Ovary (tissue), 9 donors: ENCODE results near the gene PIAS2. TPM values are rescaled to one million over a fixed set of nuclear protein-coding genes. Genes with fewer than 3 reads are reported as not detected.

Source experiments
- DNase-seq, 5 donors: peaks; one replicate each; pipeline ENCODE4 v3.0.0-alpha.2; 2019 to 2020
- H3K27ac ChIP-seq, 2 donors: fragments of 200-600 bp; one replicate each; pipeline versions ENCODE4 v1.5.1 to v1.8.0; 2019 to 2022
- H3K27me3 ChIP-seq: fragments of 200-600 bp; one replicate; pipeline ENCODE4 v1.8.0; 2022
- H3K36me3 ChIP-seq: fragments of 200-600 bp; sonication (generic); one replicate; pipeline ENCODE4 v1.5.1; 2019
- H3K4me1 ChIP-seq: one replicate; pipeline ENCODE4 v1.8.1; 2013; ENCODE audit warnings: mild to moderate bottlenecking, moderate library complexity; ENCODE audit not compliant: insufficient read depth
- H3K4me3 ChIP-seq: fragments of 200-600 bp; sonication (generic); one replicate; pipeline ENCODE4 v1.5.1; 2017
- H3K9me3 ChIP-seq, 2 donors: fragments of 200-600 bp in 1 of 2; sonication (generic) in 1 of 2; one replicate each; pipeline versions ENCODE4 v1.5.1 to v1.8.1; 2013 to 2019; ENCODE audit warnings: mild to moderate bottlenecking in 1 of 2, moderate library complexity in 1 of 2
- EP300 ChIP-seq: sonication (generic); formaldehyde crosslinking; IDR thresholded peaks from one replicate; pipeline ENCODE4 v1.6.1; 2017; ENCODE audit warnings: antibody characterized with exemption
- POLR2A ChIP-seq: fragments of 450-650 bp; IDR thresholded peaks from one replicate; pipeline ENCODE4 v1.6.1; 2017; ENCODE audit warnings: antibody characterized with exemption, mild to moderate bottlenecking, moderate library complexity
- WGBS, 3 donors: extraction: QIAGEN DNeasy Blood & Tissue Kit in 1 of 3; methylation state at CpG; one replicate each; pipeline versions ENCODE4 v1.1.5 to v1.1.7; 2013 to 2017; 5-methylcytosine and 5-hydroxymethylcytosine counted together
- intact Hi-C, 4 donors: fragments of 100-400 bp; cut with DNase I; formaldehyde crosslinking; loops; one replicate each; pipeline versions ENCODE4 v1.11.0 to v1.15.1; 2022 to 2023
- polyA plus RNA-seq, 2 donors: library from polyadenylated mRNA; stranded (reverse); fragments of 200-250 nt in 1 of 2; fragments of 350-450 nt in 1 of 2; fragmentation: Illumina TruSeq in 1 of 2; extraction: RNeasy Lipid Tissue Mini Kit (QIAGEN cat#74804) in 1 of 2; gene quantifications; one replicate each; pipeline ENCODE4 v1.2.3, GENCODE V29; 2013 to 2014
- total RNA-seq, 7 donors: library from RNA; depleted of rRNA in 2 of 7; stranded (reverse); fragments of >200 nt in 2 of 7; fragmentation: NEBNext Ultra II Directional in 3 of 7; extraction: Animal tissue kit (Norgen Biotek cat#: 25700) in 3 of 7; gene quantifications; one replicate each; pipeline versions ENCODE4 v1.1.0 to v1.2.4, GENCODE V29; 2016 to 2023
- TF ChIP-seq, protein P1 (sequence below), 3 donors: fragments of 450-650 bp in 2 of 3; fragments of 200-600 bp in 1 of 3; IDR thresholded peaks; one replicate each; pipeline versions ENCODE4 v1.5.1 to v1.8.0; 2016 to 2022; ENCODE audit warnings: antibody characterized with exemption in 3 of 3, mild to moderate bottlenecking in 1 of 3
- donor health status: DM: no; HTN: no; CAD: no; lungs with moderate emphysema.
- donor health status: DM: no; HTN: no; CAD: no.
- donor health status: Bipolar disorder and iron deficiency.
- donor health status: DM: yes; HTN: yes; CAD: no.
- donor health status: DM: no; HTN: no; CAD: no.
- donor health status: DM: yes; HTN: yes; CAD: no.

The PIAS2 gene
- total and polyA plus RNA-seq, 9 donors, result 5.1 to 41.3 (median 34.4) TPM

DNA sequence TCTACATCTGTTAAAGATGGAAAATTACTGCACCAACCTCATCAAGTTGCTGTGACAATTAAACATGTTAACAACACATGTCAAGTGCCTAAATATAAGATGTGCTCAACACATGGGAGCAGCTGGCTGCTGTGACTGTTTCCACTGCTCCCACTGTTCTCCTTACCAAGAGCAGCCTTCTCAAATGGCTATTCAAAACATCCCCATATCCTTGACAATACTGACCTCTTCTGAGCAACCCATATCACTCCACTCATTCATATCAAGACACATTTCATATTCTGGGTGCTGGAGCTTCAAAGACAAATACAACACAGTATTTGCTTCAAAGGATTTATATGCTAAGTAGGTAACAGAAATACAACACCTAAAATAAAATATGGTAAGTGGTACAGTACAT lies 60.3 kb downstream of the PIAS2 start:
- no peak overlapping the region for H3K27ac ChIP-seq
- H3K9me3 ChIP-seq, result no peaks in the 10 kb centered on the region
- H3K36me3 ChIP-seq, result no peaks in the 10 kb centered on the region
- no peaks in the 10 kb centered on the region for H3K27me3 ChIP-seq
- H3K4me3 ChIP-seq, result no peak overlapping the region
- no peak for DNase-seq
- intact Hi-C loops, result no loop called here
- H3K4me1 ChIP-seq, result peaks cover 4% of the 10 kb centered on the region
- TF ChIP-seq, protein P1, sequence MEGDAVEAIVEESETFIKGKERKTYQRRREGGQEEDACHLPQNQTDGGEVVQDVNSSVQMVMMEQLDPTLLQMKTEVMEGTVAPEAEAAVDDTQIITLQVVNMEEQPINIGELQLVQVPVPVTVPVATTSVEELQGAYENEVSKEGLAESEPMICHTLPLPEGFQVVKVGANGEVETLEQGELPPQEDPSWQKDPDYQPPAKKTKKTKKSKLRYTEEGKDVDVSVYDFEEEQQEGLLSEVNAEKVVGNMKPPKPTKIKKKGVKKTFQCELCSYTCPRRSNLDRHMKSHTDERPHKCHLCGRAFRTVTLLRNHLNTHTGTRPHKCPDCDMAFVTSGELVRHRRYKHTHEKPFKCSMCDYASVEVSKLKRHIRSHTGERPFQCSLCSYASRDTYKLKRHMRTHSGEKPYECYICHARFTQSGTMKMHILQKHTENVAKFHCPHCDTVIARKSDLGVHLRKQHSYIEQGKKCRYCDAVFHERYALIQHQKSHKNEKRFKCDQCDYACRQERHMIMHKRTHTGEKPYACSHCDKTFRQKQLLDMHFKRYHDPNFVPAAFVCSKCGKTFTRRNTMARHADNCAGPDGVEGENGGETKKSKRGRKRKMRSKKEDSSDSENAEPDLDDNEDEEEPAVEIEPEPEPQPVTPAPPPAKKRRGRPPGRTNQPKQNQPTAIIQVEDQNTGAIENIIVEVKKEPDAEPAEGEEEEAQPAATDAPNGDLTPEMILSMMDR (IDR thresholded peaks at IDR 0.05), result no peak
- TF ChIP-seq POLR2A (no peak), EP300 (no peak)

DNA sequence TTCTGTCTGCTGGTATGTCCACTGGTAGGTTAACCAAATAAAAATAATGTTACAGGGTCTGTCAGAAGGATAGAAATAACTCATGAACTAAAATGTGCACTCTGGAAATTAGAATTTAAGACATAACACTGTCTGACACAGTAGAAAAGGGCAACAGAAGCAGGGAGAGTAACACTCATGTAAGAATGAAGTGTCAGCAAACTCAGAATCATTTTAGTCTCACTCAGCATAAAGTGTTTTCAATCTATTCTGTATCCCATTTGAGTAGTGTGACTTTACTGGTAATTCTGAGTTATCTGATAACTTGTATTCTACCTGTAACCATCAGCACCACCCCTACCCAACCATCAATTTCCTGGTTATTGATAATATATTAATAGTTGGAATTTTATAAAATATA lies 68.3 kb downstream of the PIAS2 start:
- no peak for DNase-seq
- TF ChIP-seq, protein P1 (IDR thresholded peaks at IDR 0.05), result no peak
- TF ChIP-seq POLR2A, result no peak
- Histone ChIP-seq H3K27me3 (no peaks in the 10 kb centered on the region), H3K4me1 (no peaks in the 10 kb centered on the region), H3K9me3 (no peaks in the 10 kb centered on the region), H3K27ac (no peak overlapping the region), H3K36me3 (no peaks in the 10 kb centered on the region), H3K4me3 (no peak overlapping the region)
- intact Hi-C loops, result no loop called here

DNA sequence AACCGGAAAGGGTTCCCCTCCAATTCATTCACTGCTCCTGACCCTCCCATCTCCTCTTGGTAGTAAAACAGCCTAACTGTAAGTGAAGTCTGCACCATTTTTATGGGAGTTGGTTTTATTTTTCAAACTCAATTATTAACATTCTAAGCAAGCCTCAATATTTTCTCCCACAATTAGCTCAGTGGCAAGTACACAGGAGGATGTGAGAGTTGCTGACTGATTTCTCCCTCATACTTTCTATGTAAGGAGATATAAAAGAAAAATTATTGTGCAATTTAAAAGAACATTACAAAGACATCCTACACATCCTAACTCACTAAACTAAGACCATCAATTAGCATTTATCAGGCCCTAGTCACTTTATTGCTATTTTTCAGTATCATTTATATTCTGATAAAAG lies 73.9 kb downstream of the PIAS2 start:
- 90 to 94% (median 94%) methylated on average over 1 of the region's 1 CpG for WGBS, 3 donors
- Histone ChIP-seq H3K36me3 (no peaks in the 10 kb centered on the region), H3K9me3 (no peaks in the 10 kb centered on the region), H3K27me3 (no peaks in the 10 kb centered on the region), H3K4me1 (no peaks in the 10 kb centered on the region), H3K27ac (no peak overlapping the region), H3K4me3 (no peak overlapping the region)
- intact Hi-C loops, result no loop called here
- TF ChIP-seq EP300 (no peak), POLR2A (no peak)
- TF ChIP-seq, protein P1 (IDR thresholded peaks at IDR 0.05), result no peak
- DNase-seq, result no peak

DNA sequence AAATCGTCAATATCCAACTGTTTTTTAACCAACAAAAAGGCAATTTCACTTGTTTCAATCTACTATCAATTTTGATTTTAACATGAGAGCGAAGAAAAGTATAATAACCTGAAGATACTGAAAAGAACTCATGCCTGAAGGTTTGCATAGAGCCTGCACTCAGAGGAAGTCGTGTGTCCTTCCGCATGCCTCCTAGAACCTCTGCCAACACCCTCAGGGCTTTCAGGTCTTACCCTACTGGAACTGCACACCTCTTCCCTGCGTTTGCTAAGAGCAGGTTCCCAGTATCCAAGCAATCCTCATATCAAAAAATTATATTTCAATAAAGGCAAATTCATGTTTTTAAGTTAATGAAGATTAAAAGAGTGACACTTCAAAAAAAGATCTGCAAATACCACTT lies 74.7 kb downstream of the PIAS2 start:
- Histone ChIP-seq H3K27me3 (no peaks in the 10 kb centered on the region), H3K4me1 (no peaks in the 10 kb centered on the region), H3K9me3 (no peaks in the 10 kb centered on the region), H3K36me3 (no peaks in the 10 kb centered on the region), H3K4me3 (no peak overlapping the region), H3K27ac (no peak overlapping the region)
- intact Hi-C loops, result no loop called here
- WGBS, 3 donors, result 94 to 96% (median 94%) methylated on average over 5 of the region's 5 CpGs
- no peak for DNase-seq
- TF ChIP-seq, protein P1 (IDR thresholded peaks at IDR 0.05), result no peak
- TF ChIP-seq EP300 (no peak), POLR2A (no peak)

DNA sequence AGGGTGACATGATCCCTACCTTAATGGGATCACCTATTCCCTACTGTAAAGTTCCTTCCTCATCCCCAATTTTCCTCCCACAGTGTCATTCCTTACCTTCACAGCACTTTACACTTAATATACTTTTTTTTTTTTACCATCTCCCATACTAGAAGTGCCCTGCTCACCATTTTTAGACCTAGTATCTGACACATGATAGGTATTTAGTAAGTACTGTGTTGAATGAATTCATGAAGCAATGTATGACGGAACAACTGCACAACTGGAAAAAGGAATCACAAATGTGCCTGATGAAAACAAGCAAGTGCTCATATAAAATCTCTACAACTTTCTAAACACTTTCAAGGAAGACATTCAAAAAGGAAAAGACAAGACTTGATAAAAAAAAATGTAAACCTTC lies 83.4 kb downstream of the PIAS2 start:
- H3K27ac ChIP-seq, result no peak overlapping the region
- no peak overlapping the region for H3K4me3 ChIP-seq
- no peaks in the 10 kb centered on the region for H3K9me3 ChIP-seq
- DNase-seq, result no peak
- no peak for TF ChIP-seq POLR2A
- TF ChIP-seq, protein P1 (IDR thresholded peaks at IDR 0.05), result no peak
- no peak for TF ChIP-seq EP300
- H3K36me3 ChIP-seq, result no peaks in the 10 kb centered on the region
- no peaks in the 10 kb centered on the region for H3K4me1 ChIP-seq
- WGBS, 3 donors, result 92 to 97% (median 97%) methylated on average over 1 of the region's 1 CpG
- no peaks in the 10 kb centered on the region for H3K27me3 ChIP-seq
- intact Hi-C loops, result no loop called here
